GM18526 (cell line): ENCODE results near the gene TPD52L1.

Source experiments
- POLR2A ChIP-seq: IDR thresholded peaks from 3 replicates; pipeline ENCODE4 v1.6.1; 2011; ENCODE audit not compliant: insufficient read length; ENCODE audit errors: extremely low read depth

TPD52L1 gene, protein sequence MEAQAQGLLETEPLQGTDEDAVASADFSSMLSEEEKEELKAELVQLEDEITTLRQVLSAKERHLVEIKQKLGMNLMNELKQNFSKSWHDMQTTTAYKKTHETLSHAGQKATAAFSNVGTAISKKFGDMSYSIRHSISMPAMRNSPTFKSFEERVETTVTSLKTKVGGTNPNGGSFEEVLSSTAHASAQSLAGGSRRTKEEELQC

GRCh38 chr6:125153391-125154117 is at the start of gene TPD52L1:
Gene TPD52L1, plus strand, starts transcription at chr6:125153773. Its CDS starts 179 bp downstream, at chr6:125153952.
- TF ChIP-seq POLR2A: no peak

DNA sequence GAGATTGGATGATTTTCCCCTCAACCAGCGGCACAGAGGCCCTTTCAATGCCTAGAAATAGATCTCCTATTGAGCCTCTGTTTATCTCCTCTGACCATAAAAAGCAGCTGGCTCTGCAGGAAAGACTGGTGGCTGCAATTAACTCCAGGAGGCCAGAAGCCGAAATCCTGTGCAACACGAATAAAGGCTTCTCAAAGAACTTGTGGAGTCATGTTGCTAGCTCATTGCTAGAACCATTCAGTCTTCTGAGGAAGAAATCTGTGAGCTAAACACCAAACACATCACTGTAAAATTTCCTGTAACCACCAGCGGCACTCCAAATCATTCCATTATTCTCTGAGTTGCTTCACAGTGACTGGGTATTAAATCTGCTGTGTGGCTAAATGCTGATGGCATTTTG is 49.1 kb upstream of the TPD52L1 start:
- TF ChIP-seq POLR2A: no peak

GRCh38 chr6:125107048-125107447 is 46.5 kb upstream of the TPD52L1 start:
- TF ChIP-seq POLR2A: no peak

- no peak for TF ChIP-seq POLR2A
These were observed 45.7 kb upstream of the TPD52L1 start for GRCh38 chr6:125107896-125108295.

GRCh38 chr6:125110056-125110455 is 43.5 kb upstream of the TPD52L1 start:
- no peak for TF ChIP-seq POLR2A

- TF ChIP-seq POLR2A: no peak
These were observed 42.2 kb upstream of the TPD52L1 start for GRCh38 chr6:125111219-125111983.

GRCh38 chr6:125112934-125113333 is 40.6 kb upstream of the TPD52L1 start:
- no peak for TF ChIP-seq POLR2A

GRCh38 chr6:125114248-125114858 is 39.2 kb upstream of the TPD52L1 start:
- no peak for TF ChIP-seq POLR2A

- no peak for TF ChIP-seq POLR2A
These were observed 37.4 kb upstream of the TPD52L1 start for GRCh38 chr6:125116170-125116569.

GRCh38 chr6:125116710-125117109 is 36.9 kb upstream of the TPD52L1 start:
- TF ChIP-seq POLR2A: no peak

DNA sequence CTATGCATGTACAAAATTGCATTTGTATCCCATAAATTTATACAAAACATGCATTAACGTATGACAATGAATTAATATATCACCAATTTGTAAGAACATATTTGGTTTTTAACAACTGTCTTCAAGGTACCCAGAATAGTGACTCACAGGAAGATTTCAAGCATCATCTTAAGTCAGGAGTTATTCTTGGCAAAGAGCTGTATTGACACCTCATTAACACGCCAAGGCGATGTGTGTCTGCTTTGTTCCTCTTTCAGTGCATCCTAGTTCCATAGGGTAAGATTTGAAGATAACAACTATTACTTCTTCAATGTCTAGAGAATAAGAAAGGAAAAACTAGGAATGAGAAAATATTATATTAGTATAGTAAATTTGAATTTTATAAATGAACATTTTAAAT is 35.8 kb upstream of the TPD52L1 start:
- TF ChIP-seq POLR2A: no peak

DNA sequence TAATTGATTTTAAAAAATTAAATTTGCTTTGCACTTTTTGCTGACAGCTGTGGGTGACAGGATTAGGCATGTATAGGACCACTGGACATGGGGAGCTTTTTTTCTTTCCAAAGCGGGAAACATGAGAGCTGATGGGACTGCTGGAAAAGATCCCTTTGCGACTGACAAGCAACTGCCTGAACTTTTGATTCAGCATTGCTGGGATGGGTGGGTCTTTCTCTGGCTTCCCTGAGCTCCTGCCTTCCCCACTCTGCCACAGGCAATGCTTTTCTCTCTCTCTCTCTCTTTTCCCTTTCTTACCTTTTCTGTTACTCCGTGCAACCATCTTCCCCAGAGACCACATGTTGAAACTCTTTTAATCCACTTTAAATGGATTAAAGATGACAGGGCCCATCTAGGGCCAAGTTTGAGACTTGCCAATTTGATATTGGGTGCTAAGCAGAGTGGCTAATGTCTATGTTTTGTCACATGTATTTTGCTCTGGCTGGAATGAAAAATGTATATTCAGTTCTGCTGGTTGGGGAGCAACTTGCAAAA is 33.5 kb upstream of the TPD52L1 start:
- no peak for TF ChIP-seq POLR2A

DNA sequence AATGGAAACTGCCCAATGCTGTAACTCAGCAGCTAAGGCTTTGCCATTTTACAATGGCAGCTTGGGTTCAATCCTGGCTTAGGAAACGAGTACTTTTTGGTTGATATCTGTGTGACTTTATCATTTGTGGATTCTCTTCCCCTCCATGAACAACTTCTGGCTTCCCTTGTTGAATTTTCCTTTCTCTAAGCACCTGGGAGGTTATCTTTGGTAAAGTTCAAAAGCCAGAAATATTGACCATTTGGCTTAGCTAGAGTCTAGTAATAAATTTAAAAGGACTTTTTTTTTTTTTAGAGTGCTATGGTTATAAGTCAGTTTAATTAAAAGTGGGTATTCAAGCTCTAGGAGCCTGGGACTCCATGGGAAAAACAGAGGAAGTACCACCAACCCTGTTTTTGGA is 31.7 kb upstream of the TPD52L1 start:
- no peak for TF ChIP-seq POLR2A

DNA sequence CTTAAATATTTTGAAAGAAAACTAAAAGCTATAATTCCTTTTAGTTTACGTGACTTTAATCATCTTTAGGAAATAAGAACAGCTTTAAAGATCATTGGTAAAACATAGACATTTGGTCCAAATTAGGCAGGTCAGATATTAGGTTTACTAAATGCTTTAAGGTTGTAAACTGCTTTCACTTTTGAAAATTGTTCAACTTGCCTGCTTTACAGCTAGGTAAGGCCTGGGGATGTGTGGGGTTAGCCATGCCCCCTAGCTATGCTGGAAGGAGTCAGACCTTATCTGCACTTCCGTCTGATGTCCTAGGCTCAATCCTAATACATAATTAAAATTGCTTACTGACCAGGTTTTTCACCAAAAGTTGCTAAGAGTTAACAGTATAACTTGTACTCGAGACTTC is 30.5 kb upstream of the TPD52L1 start:
- no peak for TF ChIP-seq POLR2A

DNA sequence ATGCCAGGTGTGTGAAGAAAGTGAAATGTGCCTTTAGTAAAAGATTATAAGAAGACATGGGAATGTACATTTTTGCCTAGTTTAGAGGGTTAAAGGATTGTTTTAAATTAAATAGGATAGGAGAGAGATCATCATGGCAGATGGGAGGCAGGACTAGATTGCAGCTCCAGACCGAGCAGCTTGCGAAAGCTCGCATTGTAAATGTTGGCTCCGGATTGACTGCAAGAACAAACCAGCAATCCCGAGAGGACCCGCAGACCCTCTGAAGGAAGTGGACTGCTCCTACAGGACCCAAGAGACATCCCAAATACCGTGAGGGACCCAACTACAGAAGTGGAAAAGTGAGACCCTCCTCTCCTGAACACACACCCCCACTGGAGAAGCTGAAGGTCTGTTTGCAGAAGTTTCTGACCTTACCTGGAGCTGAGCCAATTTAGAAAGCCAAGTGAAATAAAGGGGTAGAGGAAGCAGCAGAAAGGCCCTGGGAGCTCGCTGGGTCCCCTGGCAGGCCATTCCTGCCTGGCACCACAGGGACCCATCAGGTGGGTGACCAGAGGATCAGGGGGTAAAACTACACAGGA is 30.0 kb upstream of the TPD52L1 start:
- TF ChIP-seq POLR2A: no peak

GRCh38 chr6:125124049-125124669 is 29.4 kb upstream of the TPD52L1 start:
- no peak for TF ChIP-seq POLR2A
